Activated T-helper 2 cell treated with anti-CD3 and anti-CD28 coated beads, Interferon-gamma antibody, Interleukin-2, Interleukin-4, amounts not matched to agents 10 μg/mL and 5 μg/mL and 100 μg/mL, durations not matched to agents 14 hours and 24 hours and 36 hours (primary cell): Measurements from ENCODE around the gene FAM78A. TPM values are rescaled to one million over a fixed set of nuclear protein-coding genes. Genes with fewer than 3 reads are reported as not detected.
A peak's percentile ranks its signal among the peaks of the same experiment; 100 is the strongest.
"Not testable (repeated sequence)": the region's sequence is repeated elsewhere in the genome, so short reads cannot be mapped to it uniquely, and the experiment has no call there.

Source experiments
- DNase-seq: peaks from one replicate; pipeline ENCODE4 v3.0.0; 2021; ENCODE audit warnings: low spot score
- H3K27ac Mint-ChIP-seq: one replicate; pipeline ENCODE4 v1.8.0; 2021; ENCODE audit warnings: mixed read lengths
- H3K27me3 Mint-ChIP-seq: one replicate; pipeline ENCODE4 v1.8.0; 2021; ENCODE audit warnings: low read depth, mixed read lengths
- H3K36me3 Mint-ChIP-seq: one replicate; pipeline ENCODE4 v1.8.0; 2021; ENCODE audit warnings: low read depth, mixed read lengths
- H3K4me1 Mint-ChIP-seq: one replicate; pipeline ENCODE4 v1.8.0; 2021; ENCODE audit warnings: low read depth, mixed read lengths
- H3K4me3 Mint-ChIP-seq: one replicate; pipeline ENCODE4 v1.8.0; 2021; ENCODE audit warnings: low read depth, mild to moderate bottlenecking, moderate library complexity, mixed read lengths
- H3K9me3 Mint-ChIP-seq: one replicate; pipeline ENCODE4 v1.8.0; 2021; ENCODE audit warnings: mixed read lengths
- intact Hi-C: fragments of 100-400 bp; cut with micrococcal nuclease; formaldehyde crosslinking; loops from one replicate; pipeline ENCODE4 v1.15.1; 2023
- total RNA-seq: library from RNA; stranded (reverse); gene quantifications from 2 replicates; pipeline ENCODE4 v1.2.3, GENCODE V29; 2022

FAM78A gene
- total RNA-seq, 1 donor from 2014 or later = 55.3 TPM

- Mint-ChIP-seq H3K36me3 (peaks cover 8% of the 10 kb centered on the region), H3K4me3 (no peak overlapping the region), H3K27ac (no peak overlapping the region), H3K27me3 (no peaks in the 10 kb centered on the region), H3K4me1 (peaks cover 3% of the 10 kb centered on the region), H3K9me3 (peaks cover 5% of the 10 kb centered on the region)
- no peak for DNase-seq
- intact Hi-C loops = no loop called here
These were observed 29.7 kb downstream of the FAM78A start for GRCh38 chr9:131246618-131247017.

GRCh38 chr9:131244331-131244730 lies 32.0 kb downstream of the FAM78A start:
- H3K27ac Mint-ChIP-seq, H3K4me3 Mint-ChIP-seq, H3K27me3 Mint-ChIP-seq, intact Hi-C loops, H3K36me3 Mint-ChIP-seq, H3K4me1 Mint-ChIP-seq, H3K9me3 Mint-ChIP-seq, DNase-seq: not testable (repeated sequence)

GRCh38 chr9:131240047-131240921 lies 36.0 kb downstream of the FAM78A start:
- Mint-ChIP-seq H3K4me3 (no peak overlapping the region), H3K27ac (no peak overlapping the region), H3K9me3 (peaks cover 5% of the 10 kb centered on the region), H3K4me1 (peaks cover 16% of the 10 kb centered on the region), H3K36me3 (peaks cover 11% of the 10 kb centered on the region), H3K27me3 (no peaks in the 10 kb centered on the region)
- intact Hi-C loops = no loop called here
- DNase-seq = no peak

GRCh38 chr9:131239161-131239975 lies 36.9 kb downstream of the FAM78A start:
- Mint-ChIP-seq H3K27me3 (no peaks in the 10 kb centered on the region), H3K27ac (peak overlapping the region; percentile 83), H3K9me3 (peaks cover 5% of the 10 kb centered on the region), H3K4me1 (peaks cover 17% of the 10 kb centered on the region), H3K36me3 (peaks cover 20% of the 10 kb centered on the region), H3K4me3 (no peak overlapping the region)
- DNase-seq = no peak
- intact Hi-C loops = loop anchor here (5.0 kb wide), 1 partner anchor 62 kb away; no protein-coding TSS in a partner anchor

GRCh38 chr9:131238402-131239021 lies 37.8 kb downstream of the FAM78A start:
- Mint-ChIP-seq H3K4me3 (peak overlapping the region; percentile 34), H3K27me3 (no peaks in the 10 kb centered on the region), H3K4me1 (peaks cover 24% of the 10 kb centered on the region), H3K36me3 (peaks cover 29% of the 10 kb centered on the region), H3K9me3 (peaks cover 5% of the 10 kb centered on the region), H3K27ac (peak overlapping the region; percentile 93)
- intact Hi-C loops = loop anchor here (1.0 to 5.0 kb wide), 3 partner anchors 14 to 61 kb away; no protein-coding TSS in a partner anchor
- DNase-seq = no peak

GRCh38 chr9:131237931-131238401 lies 38.3 kb downstream of the FAM78A start:
- peak overlapping the region; percentile 93 for H3K27ac Mint-ChIP-seq
- peaks cover 30% of the 10 kb centered on the region for H3K36me3 Mint-ChIP-seq
- peaks cover 3% of the 10 kb centered on the region for H3K9me3 Mint-ChIP-seq
- DNase-seq = peak; percentile 82
- no peaks in the 10 kb centered on the region for H3K27me3 Mint-ChIP-seq
- H3K4me3 Mint-ChIP-seq = peak overlapping the region; percentile 34
- peaks cover 27% of the 10 kb centered on the region for H3K4me1 Mint-ChIP-seq
- intact Hi-C loops = loop anchor here (1.0 to 5.0 kb wide), 3 partner anchors 14 to 61 kb away; no protein-coding TSS in a partner anchor

- Mint-ChIP-seq H3K4me3 (peak overlapping the region; percentile 45), H3K27ac (peak overlapping the region; percentile 93), H3K4me1 (peaks cover 27% of the 10 kb centered on the region), H3K9me3 (no peaks in the 10 kb centered on the region), H3K27me3 (no peaks in the 10 kb centered on the region), H3K36me3 (peaks cover 29% of the 10 kb centered on the region)
- intact Hi-C loops = loop anchor here (5.0 kb wide), 1 partner anchor 60 kb away; no protein-coding TSS in a partner anchor
- DNase-seq = no peak
These were observed 39.0 kb downstream of the FAM78A start for GRCh38 chr9:131237291-131237690.

GRCh38 chr9:131236761-131237160 lies 39.5 kb downstream of the FAM78A start:
- no peak for DNase-seq
- Mint-ChIP-seq H3K9me3 (no peaks in the 10 kb centered on the region), H3K4me3 (no peak overlapping the region), H3K36me3 (peaks cover 35% of the 10 kb centered on the region), H3K4me1 (peaks cover 27% of the 10 kb centered on the region), H3K27ac (peak overlapping the region; percentile 33), H3K27me3 (no peaks in the 10 kb centered on the region)
- intact Hi-C loops = loop anchor here (5.0 kb wide), 1 partner anchor 59 kb away; no protein-coding TSS in a partner anchor

GRCh38 chr9:131236161-131236560 lies 40.1 kb downstream of the FAM78A start:
- H3K27ac Mint-ChIP-seq = no peak overlapping the region
- no peak overlapping the region for H3K4me3 Mint-ChIP-seq
- intact Hi-C loops = loop anchor here (5.0 kb wide), 1 partner anchor 59 kb away; no protein-coding TSS in a partner anchor
- H3K9me3 Mint-ChIP-seq = no peaks in the 10 kb centered on the region
- peaks cover 27% of the 10 kb centered on the region for H3K4me1 Mint-ChIP-seq
- peaks cover 38% of the 10 kb centered on the region for H3K36me3 Mint-ChIP-seq
- no peak for DNase-seq
- no peaks in the 10 kb centered on the region for H3K27me3 Mint-ChIP-seq

- Mint-ChIP-seq H3K4me3 (no peak overlapping the region), H3K36me3 (peaks cover 43% of the 10 kb centered on the region), H3K27me3 (no peaks in the 10 kb centered on the region), H3K4me1 (peaks cover 27% of the 10 kb centered on the region), H3K9me3 (no peaks in the 10 kb centered on the region), H3K27ac (no peak overlapping the region)
- intact Hi-C loops = loop anchor here (5.0 kb wide), 1 partner anchor 58 kb away; no protein-coding TSS in a partner anchor
- DNase-seq = no peak
These were observed 40.8 kb downstream of the FAM78A start for GRCh38 chr9:131235480-131235851.

GRCh38 chr9:131234799-131235479 lies 41.4 kb downstream of the FAM78A start:
- H3K36me3 Mint-ChIP-seq = peaks cover 48% of the 10 kb centered on the region
- no peak overlapping the region for H3K4me3 Mint-ChIP-seq
- H3K27ac Mint-ChIP-seq = no peak overlapping the region
- DNase-seq = no peak
- peaks cover 27% of the 10 kb centered on the region for H3K4me1 Mint-ChIP-seq
- H3K27me3 Mint-ChIP-seq = no peaks in the 10 kb centered on the region
- no peaks in the 10 kb centered on the region for H3K9me3 Mint-ChIP-seq
- intact Hi-C loops = loop anchor here (5.0 kb wide), 1 partner anchor 58 kb away; no protein-coding TSS in a partner anchor

- Mint-ChIP-seq H3K27ac (peak overlapping the region; percentile 85), H3K36me3 (peaks cover 52% of the 10 kb centered on the region), H3K9me3 (no peaks in the 10 kb centered on the region), H3K4me1 (peaks cover 24% of the 10 kb centered on the region), H3K4me3 (no peak overlapping the region), H3K27me3 (no peaks in the 10 kb centered on the region)
- DNase-seq = no peak
- intact Hi-C loops = no loop called here
These were observed 42.3 kb downstream of the FAM78A start for GRCh38 chr9:131233995-131234394.
